Fibroblast of villous mesenchyme (primary cell): Measurements from ENCODE around the gene MID1. TPM values are rescaled to one million over a fixed set of nuclear protein-coding genes. Genes with fewer than 3 reads are reported as not detected.

ENCODE experiments used
- DNase-seq: peaks from one replicate; pipeline ENCODE4 v3.0.0-alpha.2; 2010; ENCODE audit warnings: low read depth
- H3K4me3 ChIP-seq: 2 replicates; pipeline ENCODE4 v1.5.1; 2011; ENCODE audit warnings: low read depth, mild to moderate bottlenecking, low read length
- total RNA-seq: library from RNA; depleted of rRNA; stranded (reverse); fragments of >200 nt; gene quantifications from 2 replicates; pipeline ENCODE4 v1.2.3, GENCODE V29; 2012
- TF ChIP-seq, protein P1 (sequence below): IDR thresholded peaks from 2 replicates; pipeline ENCODE4 v1.5.1; 2012; ENCODE audit warnings: low read depth, mild to moderate bottlenecking, low read length; ENCODE audit not compliant: insufficient read depth

Gene MID1
- total RNA-seq, 1 donor: 16.4 TPM

DNA sequence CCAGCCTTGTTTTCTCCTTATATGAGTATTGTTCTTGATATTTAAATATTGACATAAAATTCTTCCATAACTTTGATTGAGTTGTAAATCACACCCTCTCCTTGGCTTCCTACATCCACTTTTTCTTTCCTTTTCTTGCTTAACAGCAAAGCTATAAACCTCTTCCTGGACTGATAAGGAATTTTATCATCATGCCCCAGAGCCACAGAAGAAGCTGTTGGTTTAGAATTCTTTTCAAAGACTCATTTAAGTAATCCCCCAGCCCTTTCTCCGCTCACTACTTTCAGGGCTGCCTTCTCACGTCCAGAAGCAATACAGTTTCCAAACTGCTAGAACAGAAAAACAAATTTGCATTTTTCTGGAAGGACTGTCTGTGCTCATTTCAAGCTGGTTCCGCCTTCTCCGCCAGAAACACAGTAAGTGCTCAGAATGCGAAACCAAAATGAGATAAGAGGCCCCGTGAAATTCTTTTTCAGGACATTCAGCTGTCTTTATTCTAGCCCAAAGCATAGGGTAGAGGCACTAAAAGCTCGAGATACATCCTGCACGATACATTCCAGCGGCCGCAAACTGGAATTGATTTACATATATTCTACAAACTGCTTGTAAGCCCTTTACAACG, 849 bp downstream of the MID1 start:
- TF ChIP-seq, protein P1, sequence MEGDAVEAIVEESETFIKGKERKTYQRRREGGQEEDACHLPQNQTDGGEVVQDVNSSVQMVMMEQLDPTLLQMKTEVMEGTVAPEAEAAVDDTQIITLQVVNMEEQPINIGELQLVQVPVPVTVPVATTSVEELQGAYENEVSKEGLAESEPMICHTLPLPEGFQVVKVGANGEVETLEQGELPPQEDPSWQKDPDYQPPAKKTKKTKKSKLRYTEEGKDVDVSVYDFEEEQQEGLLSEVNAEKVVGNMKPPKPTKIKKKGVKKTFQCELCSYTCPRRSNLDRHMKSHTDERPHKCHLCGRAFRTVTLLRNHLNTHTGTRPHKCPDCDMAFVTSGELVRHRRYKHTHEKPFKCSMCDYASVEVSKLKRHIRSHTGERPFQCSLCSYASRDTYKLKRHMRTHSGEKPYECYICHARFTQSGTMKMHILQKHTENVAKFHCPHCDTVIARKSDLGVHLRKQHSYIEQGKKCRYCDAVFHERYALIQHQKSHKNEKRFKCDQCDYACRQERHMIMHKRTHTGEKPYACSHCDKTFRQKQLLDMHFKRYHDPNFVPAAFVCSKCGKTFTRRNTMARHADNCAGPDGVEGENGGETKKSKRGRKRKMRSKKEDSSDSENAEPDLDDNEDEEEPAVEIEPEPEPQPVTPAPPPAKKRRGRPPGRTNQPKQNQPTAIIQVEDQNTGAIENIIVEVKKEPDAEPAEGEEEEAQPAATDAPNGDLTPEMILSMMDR: no peak
- DNase-seq: peak; percentile 61
- H3K4me3 ChIP-seq: peak overlapping the region; percentile 71

DNA sequence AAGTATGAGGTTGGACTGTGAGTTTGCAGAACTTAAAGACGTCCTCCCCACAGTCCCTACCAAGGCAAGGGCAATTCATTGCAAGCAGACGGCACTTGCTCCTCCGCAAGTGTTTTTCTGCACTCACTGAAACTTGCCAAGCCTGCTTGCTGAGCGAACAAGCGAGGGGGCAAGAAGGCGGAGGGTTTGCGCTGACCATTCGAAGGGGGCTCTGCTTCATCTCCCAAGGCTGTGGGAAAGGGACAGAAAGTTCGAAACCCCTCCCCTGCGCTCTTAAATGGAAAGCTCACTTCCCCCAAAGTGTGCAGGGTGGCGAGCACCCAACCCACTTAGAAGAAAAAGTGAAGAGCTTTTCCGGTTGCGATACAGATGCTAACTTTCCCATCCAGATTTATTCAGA, 1.4 kb downstream of the MID1 start:
- peak; percentile 18 for DNase-seq
- peak overlapping the region; percentile 71 for H3K4me3 ChIP-seq
- TF ChIP-seq, protein P1: no peak

DNA sequence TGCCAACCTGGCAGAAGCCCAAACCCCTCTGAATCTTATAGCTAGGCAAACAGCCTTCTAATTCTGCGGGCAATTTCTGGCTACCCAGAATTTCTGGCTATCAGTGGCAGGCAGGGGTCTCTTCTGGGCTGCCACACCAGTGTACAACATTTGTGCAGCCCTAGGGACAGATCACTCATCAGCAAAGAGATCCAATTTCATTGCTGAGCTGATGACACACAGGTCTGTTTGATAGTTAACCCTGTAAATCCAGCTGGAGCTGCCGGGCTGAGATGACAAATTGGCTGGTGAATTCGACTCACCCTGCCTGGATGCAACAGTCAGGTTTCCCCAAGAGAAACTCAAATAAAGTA, 2.4 kb downstream of the MID1 start:
- no peak for DNase-seq
- H3K4me3 ChIP-seq: no peak overlapping the region
- TF ChIP-seq, protein P1: no peak

DNA sequence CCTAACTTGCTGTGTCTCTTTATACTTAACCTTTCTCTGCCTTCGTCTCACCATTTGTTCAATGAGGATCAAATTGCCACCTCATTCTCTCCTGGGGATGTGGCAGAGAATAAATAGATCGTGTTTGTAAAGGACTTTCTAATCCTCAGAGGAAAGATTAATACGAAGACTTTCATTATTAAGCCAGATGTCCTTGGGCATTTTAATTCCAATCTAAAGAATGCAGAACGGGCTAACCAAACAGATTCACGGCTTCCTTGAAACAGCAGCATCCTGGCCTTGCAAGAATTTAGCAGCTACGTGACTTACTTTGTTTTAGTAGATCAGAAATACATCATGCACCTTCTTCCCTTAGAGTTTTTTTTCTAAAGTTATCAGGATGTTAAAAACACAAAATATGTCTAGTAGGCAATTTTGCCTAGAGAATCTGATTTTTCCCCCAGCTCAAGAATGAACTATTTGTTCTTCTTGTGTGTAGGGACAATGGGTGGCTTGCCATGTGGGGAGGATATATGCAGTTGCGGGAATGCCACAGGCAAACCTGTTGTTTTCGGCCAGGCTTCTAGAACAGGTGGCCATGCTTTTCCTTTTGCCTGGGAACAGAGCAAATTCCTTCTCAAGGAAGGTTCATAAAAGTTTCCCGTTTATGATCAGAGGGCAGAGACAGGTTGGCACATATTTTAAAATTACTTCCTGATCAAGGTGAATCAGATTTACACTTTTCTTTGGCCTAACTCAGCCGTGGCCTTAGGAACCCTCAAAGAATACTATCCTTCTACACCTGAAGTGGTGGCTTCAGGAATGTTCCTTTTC, 3.0 kb downstream of the MID1 start:
- no peak for DNase-seq
- H3K4me3 ChIP-seq: no peak overlapping the region
- TF ChIP-seq, protein P1: no peak

DNA sequence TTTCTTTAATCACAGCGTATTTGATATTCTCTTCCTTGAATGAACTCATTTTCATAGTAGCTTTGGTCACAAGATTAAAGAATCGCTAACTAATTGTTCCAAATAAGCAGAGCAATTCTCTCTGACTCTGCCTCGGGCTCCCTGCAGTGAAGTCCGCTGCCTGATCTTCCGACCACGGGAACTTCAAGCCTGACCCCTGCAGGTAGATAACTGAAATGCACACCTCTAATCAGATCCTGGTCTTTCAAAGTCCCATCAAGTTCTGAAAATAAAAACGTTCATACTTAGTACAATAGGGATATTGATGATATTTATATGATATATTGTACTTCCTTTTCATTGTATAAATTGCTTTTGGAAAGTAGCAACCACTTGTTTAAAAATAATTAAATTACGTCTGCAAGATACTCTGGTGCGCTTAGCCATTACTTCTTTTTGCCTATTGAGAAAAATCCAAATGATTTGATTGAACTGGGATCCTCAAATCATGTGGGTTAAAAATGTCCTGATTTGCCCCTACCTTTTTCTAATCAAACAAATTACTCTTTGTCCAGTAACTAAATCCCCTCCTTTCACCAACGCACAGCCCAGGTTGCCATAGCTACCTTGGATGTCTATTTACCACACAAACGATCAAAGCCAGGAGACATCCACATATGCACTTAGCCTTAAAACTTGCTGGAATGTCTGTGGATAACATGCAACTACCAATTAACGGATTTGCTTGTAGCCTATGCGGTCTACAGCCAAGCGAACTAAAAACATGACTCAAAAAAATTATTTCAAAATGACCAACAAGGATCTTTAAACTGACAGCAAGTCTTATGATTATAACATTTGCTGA, 4.2 kb downstream of the MID1 start:
- no peak overlapping the region for H3K4me3 ChIP-seq
- TF ChIP-seq, protein P1: peak; percentile 57
- DNase-seq: peak; percentile 52

DNA sequence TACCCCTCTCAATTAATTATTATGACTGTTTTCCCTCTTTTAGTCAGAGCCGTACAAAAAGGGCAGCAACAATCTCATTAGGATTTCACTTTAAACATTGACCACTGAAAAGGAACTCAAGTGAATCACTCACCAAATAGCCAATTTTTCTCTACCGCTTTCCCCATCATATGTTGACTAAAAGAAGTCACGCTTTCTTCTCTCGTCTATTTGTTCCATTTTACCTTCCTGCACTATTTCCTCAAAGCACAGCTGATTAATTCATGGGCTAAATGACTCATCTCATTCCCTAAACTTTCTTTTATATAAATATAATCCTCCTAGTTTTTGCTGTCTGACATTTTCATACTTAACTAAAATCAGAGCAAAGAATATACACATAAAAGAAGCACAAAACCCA, 8.2 kb downstream of the MID1 start:
- no peak overlapping the region for H3K4me3 ChIP-seq
- DNase-seq: peak; percentile 21
- TF ChIP-seq, protein P1: no peak
